NCI-H446 treated with DMSO at 0.1 percent for 48 hours (cell line): ENCODE measurements around the gene MGMT.

Experiments
- DNase-seq: peaks from one replicate; lab custom pipeline; 2025; lab: John Stamatoyannopoulos, UW

Gene MGMT

GRCh38 chr10:129761981-129762956 lies 295.2 kb downstream of the MGMT start:
- DNase-seq: no peak

GRCh38 chr10:129764011-129764900 lies 297.2 kb downstream of the MGMT start:
- no peak for DNase-seq

GRCh38 chr10:129764901-129765663 lies 298.0 kb downstream of the MGMT start:
- DNase-seq: no peak

- no peak for DNase-seq
Measured at GRCh38 chr10:129765664-129766550, 298.9 kb downstream of the MGMT start.

GRCh38 chr10:129766611-129767550 lies 299.8 kb downstream of the MGMT start:
- no peak for DNase-seq

GRCh38 chr10:129767751-129768150 lies 300.7 kb downstream of the MGMT start:
- DNase-seq: no peak

- DNase-seq: no peak
Measured at GRCh38 chr10:129768437-129769355, 301.7 kb downstream of the MGMT start.

GRCh38 chr10:129769381-129770116 lies 302.5 kb downstream of the MGMT start:
- DNase-seq: no peak

GRCh38 chr10:129770286-129770685 lies 303.2 kb downstream of the MGMT start:
- no peak for DNase-seq

- no peak for DNase-seq
Measured at GRCh38 chr10:129771024-129771423, 304.0 kb downstream of the MGMT start.

- no peak for DNase-seq
Measured at GRCh38 chr10:129771576-129771975, 304.5 kb downstream of the MGMT start.

GRCh38 chr10:129771991-129772431 lies 305.0 kb downstream of the MGMT start:
- DNase-seq: no peak

GRCh38 chr10:129772468-129773358 lies 305.7 kb downstream of the MGMT start:
- no peak for DNase-seq

- no peak for DNase-seq
Measured at GRCh38 chr10:129773359-129773990, 306.4 kb downstream of the MGMT start.

- no peak for DNase-seq
Measured at GRCh38 chr10:129774082-129774735, 307.2 kb downstream of the MGMT start.
